ENCODE measurements around the gene ITPR3. TPM values are rescaled to one million over a fixed set of nuclear protein-coding genes. Genes with fewer than 3 reads are reported as not detected.
A peak's percentile ranks its signal among the peaks of the same experiment; 100 is the strongest.

ITPR3 gene
- total RNA-seq, 1 donor from 2014 or later, result 43.0 TPM

DNA sequence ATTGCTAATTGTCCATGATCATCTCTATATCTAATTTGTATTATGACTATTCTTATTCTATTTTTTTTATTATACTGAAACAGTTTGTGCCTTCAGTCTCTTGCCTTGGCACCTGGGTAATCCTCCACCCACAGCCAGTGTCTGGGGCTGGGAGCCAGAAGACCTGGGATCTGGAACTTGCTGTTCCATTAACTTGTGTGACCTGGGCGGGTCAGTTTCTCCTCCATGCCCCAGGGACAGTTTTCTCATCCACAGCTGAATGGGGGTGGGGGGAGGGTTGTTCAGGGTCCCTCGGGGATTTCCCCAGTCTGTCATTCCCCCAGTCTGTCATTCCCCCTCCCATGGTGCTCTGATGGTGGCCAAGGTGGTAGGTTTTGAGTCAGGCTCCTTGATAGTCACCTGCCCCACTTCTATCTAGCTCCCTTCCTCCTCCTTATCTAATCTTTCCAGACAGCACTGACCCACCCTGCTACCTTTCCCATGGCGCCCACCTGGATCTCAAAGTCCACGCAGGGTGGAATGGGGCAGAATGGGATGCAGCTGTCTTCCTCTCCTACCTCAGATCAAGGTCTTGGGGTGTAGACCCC lies 10.9 kb downstream of the ITPR3 start:
- Histone ChIP-seq H3K9me3 (no peaks in the 10 kb centered on the region), H3K27ac (no peak overlapping the region), H3K36me3 (no peaks in the 10 kb centered on the region), H3K27me3 (no peaks in the 10 kb centered on the region), H3K4me3 (no peak overlapping the region), H3K4me1 (peaks cover 5 to 13% of the 10 kb centered on the region in 2 donors)
- no peak for TF ChIP-seq CTCF (IDR thresholded peaks at IDR 0.05)
- no peak for DNase-seq (ENCODE audit: low spot score in 2 of 2)
- intact Hi-C loops (cut with DNase I), result loop anchor here (2.0 kb wide), 1 partner anchor 47 kb away; no protein-coding TSS in a partner anchor

- Histone ChIP-seq H3K27me3 (no peaks in the 10 kb centered on the region), H3K36me3 (no peaks in the 10 kb centered on the region), H3K4me1 (peaks cover 5 to 13% of the 10 kb centered on the region in 2 donors), H3K27ac (peak overlapping the region in 1 of 2 donors; percentile 27), H3K9me3 (no peaks in the 10 kb centered on the region), H3K4me3 (peak overlapping the region in 1 of 2 donors; percentile 58)
- DNase-seq (ENCODE audit: low spot score in 2 of 2), result peak in 1 of 2 donors; percentile 75
- intact Hi-C loops (cut with DNase I), result loop anchor here (2.0 kb wide), 1 partner anchor 48 kb away; no protein-coding TSS in a partner anchor
- peak; percentile 28 to 40 (median 36) for TF ChIP-seq CTCF (IDR thresholded peaks at IDR 0.05)
Observed at GRCh38 chr6:33632558-33633039, 11.5 kb downstream of the ITPR3 start.

DNA sequence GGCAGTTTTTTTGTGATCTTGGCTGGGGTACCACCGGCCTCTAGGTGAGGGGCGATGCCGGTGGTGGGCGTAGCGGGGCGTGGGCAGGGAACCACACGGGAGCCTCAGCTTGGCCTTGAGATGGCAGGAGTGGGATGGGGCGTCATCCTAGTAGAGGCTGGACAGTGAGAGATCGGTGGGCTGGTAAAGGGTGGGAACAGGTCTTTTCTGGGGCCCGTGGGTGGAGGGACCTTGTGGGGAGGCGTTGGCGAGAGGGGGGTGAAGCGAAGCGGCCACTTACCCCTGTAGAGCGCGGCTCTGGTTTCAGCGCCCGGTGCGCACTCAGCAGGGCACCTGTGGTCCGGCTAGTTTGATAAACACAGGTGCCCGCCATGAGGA lies 12.0 kb downstream of the ITPR3 start:
- H3K36me3 ChIP-seq, result no peaks in the 10 kb centered on the region
- DNase-seq (ENCODE audit: low spot score in 2 of 2), result no peak
- H3K27me3 ChIP-seq, result no peaks in the 10 kb centered on the region
- no peaks in the 10 kb centered on the region for H3K9me3 ChIP-seq
- peak overlapping the region; percentile 49 to 58 for H3K4me3 ChIP-seq
- H3K4me1 ChIP-seq, result peaks cover 5 to 13% of the 10 kb centered on the region in 2 donors
- no peak for TF ChIP-seq CTCF (IDR thresholded peaks at IDR 0.05)
- intact Hi-C loops (cut with DNase I), result loop anchor here (2.0 kb wide), 1 partner anchor 48 kb away; no protein-coding TSS in a partner anchor
- peak overlapping the region in 1 of 2 donors; percentile 27 for H3K27ac ChIP-seq

GRCh38 chr6:33633462-33634158 lies 12.5 kb downstream of the ITPR3 start:
- Histone ChIP-seq H3K27ac (peak overlapping the region in 1 of 2 donors; percentile 27), H3K4me1 (peaks cover 5 to 13% of the 10 kb centered on the region in 2 donors), H3K9me3 (no peaks in the 10 kb centered on the region), H3K36me3 (no peaks in the 10 kb centered on the region), H3K27me3 (no peaks in the 10 kb centered on the region), H3K4me3 (peak overlapping the region; percentile 49 to 72)
- intact Hi-C loops (cut with DNase I), result loop anchor here (2.0 kb wide), 1 partner anchor 49 kb away; no protein-coding TSS in a partner anchor
- TF ChIP-seq CTCF (IDR thresholded peaks at IDR 0.05), result no peak
- DNase-seq (ENCODE audit: low spot score in 2 of 2), result peak in 1 of 2 donors; percentile 71

- Histone ChIP-seq H3K9me3 (no peaks in the 10 kb centered on the region), H3K27ac (no peak overlapping the region), H3K4me1 (peaks cover 5 to 13% of the 10 kb centered on the region in 2 donors), H3K4me3 (peak overlapping the region; percentile 36 to 72), H3K36me3 (no peaks in the 10 kb centered on the region), H3K27me3 (no peaks in the 10 kb centered on the region)
- DNase-seq (ENCODE audit: low spot score in 2 of 2), result no peak
- intact Hi-C loops (cut with DNase I), result no loop called here
- TF ChIP-seq CTCF (IDR thresholded peaks at IDR 0.05), result no peak
Observed at GRCh38 chr6:33634161-33634727, 13.1 kb downstream of the ITPR3 start.

All from ascending aorta (tissue), 2 donors.